ENCODE data around the gene TAOK2.

TAOK2 gene

GRCh38 chr16:30000735-30001631 is 27.3 kb downstream of the TAOK2 start:
- no peaks in the 10 kb centered on the region for H3K9me3 ChIP-seq (ENCODE audit: control insufficient read depth, insufficient read depth, low read length)
- no peaks in the 10 kb centered on the region for H4K20me1 ChIP-seq (ENCODE audit: control insufficient read depth, insufficient read depth, low read depth, low read length)
- H3F3A ChIP-seq (ENCODE audit: control insufficient read depth, insufficient read depth), result no peaks in the 10 kb centered on the region; the same call in 1 of the 2 replicates
- TF ChIP-seq EZH2phosphoT487 (IDR thresholded peaks at IDR 0.05; ENCODE audit: borderline replicate concordance, low read length) (no peak), CTCF (IDR thresholded peaks at IDR 0.05; ENCODE audit: low read depth, low read length, poor library complexity, severe bottlenecking) (no peak)
- peaks cover 67% of the 10 kb centered on the region for H3K36me3 ChIP-seq (ENCODE audit: control insufficient read depth, low read length)
- H3K4me3 ChIP-seq (ENCODE audit: low read length), result no peak overlapping the region
- H3K27me3 ChIP-seq (ENCODE audit: control insufficient read depth, low read length), result no peaks in the 10 kb centered on the region
- no peak overlapping the region for H3K4me2 ChIP-seq (ENCODE audit: low read length)
- H3K9me2 ChIP-seq (replicated peaks; ENCODE audit: control insufficient read depth, low read length), result no peaks in the 10 kb centered on the region
- H3K27ac ChIP-seq (ENCODE audit: low read depth, low read length), result no peak overlapping the region
- peaks cover 23% of the 10 kb centered on the region for H3K79me2 ChIP-seq (ENCODE audit: control insufficient read depth, low read length)
- H3K4me1 ChIP-seq (ENCODE audit: control insufficient read depth, low read length), result peaks cover 11% of the 10 kb centered on the region

- Histone ChIP-seq H3F3A (ENCODE audit: control insufficient read depth, insufficient read depth) (no peaks in the 10 kb centered on the region), H3K4me1 (ENCODE audit: control insufficient read depth, low read length) (peaks cover under 1% of the 10 kb centered on the region; the same call in 1 of the 2 replicates), H3K4me3 (ENCODE audit: low read length) (no peak overlapping the region), H3K4me2 (ENCODE audit: low read length) (no peak overlapping the region), H3K27ac (ENCODE audit: low read depth, low read length) (no peak overlapping the region), H3K9me3 (ENCODE audit: control insufficient read depth, insufficient read depth, low read length) (no peaks in the 10 kb centered on the region), H3K9me2 (replicated peaks; ENCODE audit: control insufficient read depth, low read length) (no peaks in the 10 kb centered on the region), H3K79me2 (ENCODE audit: control insufficient read depth, low read length) (peaks cover 5% of the 10 kb centered on the region), H4K20me1 (ENCODE audit: control insufficient read depth, insufficient read depth, low read depth, low read length) (no peaks in the 10 kb centered on the region), H3K27me3 (ENCODE audit: control insufficient read depth, low read length) (no peaks in the 10 kb centered on the region), H3K36me3 (ENCODE audit: control insufficient read depth, low read length) (peaks cover 54% of the 10 kb centered on the region)
- TF ChIP-seq EZH2phosphoT487 (IDR thresholded peaks at IDR 0.05; ENCODE audit: borderline replicate concordance, low read length), result no peak
- no peak for TF ChIP-seq CTCF (IDR thresholded peaks at IDR 0.05; ENCODE audit: low read depth, low read length, poor library complexity, severe bottlenecking)
Measured at GRCh38 chr16:30002614-30003346, 29.1 kb downstream of the TAOK2 start.

- Histone ChIP-seq H3K4me1 (ENCODE audit: control insufficient read depth, low read length) (no peaks in the 10 kb centered on the region), H3K36me3 (ENCODE audit: control insufficient read depth, low read length) (peaks cover 46% of the 10 kb centered on the region), H3K79me2 (ENCODE audit: control insufficient read depth, low read length) (no peaks in the 10 kb centered on the region; the same call in 1 of the 2 replicates), H3K27me3 (ENCODE audit: control insufficient read depth, low read length) (no peaks in the 10 kb centered on the region), H3F3A (ENCODE audit: control insufficient read depth, insufficient read depth) (no peaks in the 10 kb centered on the region), H3K4me2 (ENCODE audit: low read length) (no peak overlapping the region), H3K9me2 (replicated peaks; ENCODE audit: control insufficient read depth, low read length) (no peaks in the 10 kb centered on the region), H3K27ac (ENCODE audit: low read depth, low read length) (no peak overlapping the region), H3K9me3 (ENCODE audit: control insufficient read depth, insufficient read depth, low read length) (no peaks in the 10 kb centered on the region), H3K4me3 (ENCODE audit: low read length) (no peak overlapping the region), H4K20me1 (ENCODE audit: control insufficient read depth, insufficient read depth, low read depth, low read length) (no peaks in the 10 kb centered on the region)
- TF ChIP-seq EZH2phosphoT487 (IDR thresholded peaks at IDR 0.05; ENCODE audit: borderline replicate concordance, low read length) (no peak), CTCF (IDR thresholded peaks at IDR 0.05; ENCODE audit: low read depth, low read length, poor library complexity, severe bottlenecking) (no peak)
Measured at GRCh38 chr16:30003670-30004423, 30.2 kb downstream of the TAOK2 start.

All from DOHH2 (cell line).